Measurements from ENCODE around the gene FBXO41.

- no peak for TF ChIP-seq CTCF (IDR thresholded peaks at IDR 0.05)
- no peak for TF ChIP-seq POLR2A (IDR thresholded peaks at IDR 0.05)
- TF ChIP-seq EP300 (IDR thresholded peaks at IDR 0.05): no peak
These were observed 30.4 kb downstream of the FBXO41 start for GRCh38 chr2:73253901-73254300.
